GM19397 (cell line): Measurements from ENCODE around the gene TRIM65.

Experiments
- ATAC-seq: cut with Tn5 transposase; IDR thresholded peaks from one replicate; pipeline ENCODE4 v1.9.1; 2021; ENCODE audit warnings: mild to moderate bottlenecking, moderate library complexity; ENCODE audit not compliant: unreplicated experiment

Gene TRIM65, protein sequence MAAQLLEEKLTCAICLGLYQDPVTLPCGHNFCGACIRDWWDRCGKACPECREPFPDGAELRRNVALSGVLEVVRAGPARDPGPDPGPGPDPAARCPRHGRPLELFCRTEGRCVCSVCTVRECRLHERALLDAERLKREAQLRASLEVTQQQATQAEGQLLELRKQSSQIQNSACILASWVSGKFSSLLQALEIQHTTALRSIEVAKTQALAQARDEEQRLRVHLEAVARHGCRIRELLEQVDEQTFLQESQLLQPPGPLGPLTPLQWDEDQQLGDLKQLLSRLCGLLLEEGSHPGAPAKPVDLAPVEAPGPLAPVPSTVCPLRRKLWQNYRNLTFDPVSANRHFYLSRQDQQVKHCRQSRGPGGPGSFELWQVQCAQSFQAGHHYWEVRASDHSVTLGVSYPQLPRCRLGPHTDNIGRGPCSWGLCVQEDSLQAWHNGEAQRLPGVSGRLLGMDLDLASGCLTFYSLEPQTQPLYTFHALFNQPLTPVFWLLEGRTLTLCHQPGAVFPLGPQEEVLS

DNA sequence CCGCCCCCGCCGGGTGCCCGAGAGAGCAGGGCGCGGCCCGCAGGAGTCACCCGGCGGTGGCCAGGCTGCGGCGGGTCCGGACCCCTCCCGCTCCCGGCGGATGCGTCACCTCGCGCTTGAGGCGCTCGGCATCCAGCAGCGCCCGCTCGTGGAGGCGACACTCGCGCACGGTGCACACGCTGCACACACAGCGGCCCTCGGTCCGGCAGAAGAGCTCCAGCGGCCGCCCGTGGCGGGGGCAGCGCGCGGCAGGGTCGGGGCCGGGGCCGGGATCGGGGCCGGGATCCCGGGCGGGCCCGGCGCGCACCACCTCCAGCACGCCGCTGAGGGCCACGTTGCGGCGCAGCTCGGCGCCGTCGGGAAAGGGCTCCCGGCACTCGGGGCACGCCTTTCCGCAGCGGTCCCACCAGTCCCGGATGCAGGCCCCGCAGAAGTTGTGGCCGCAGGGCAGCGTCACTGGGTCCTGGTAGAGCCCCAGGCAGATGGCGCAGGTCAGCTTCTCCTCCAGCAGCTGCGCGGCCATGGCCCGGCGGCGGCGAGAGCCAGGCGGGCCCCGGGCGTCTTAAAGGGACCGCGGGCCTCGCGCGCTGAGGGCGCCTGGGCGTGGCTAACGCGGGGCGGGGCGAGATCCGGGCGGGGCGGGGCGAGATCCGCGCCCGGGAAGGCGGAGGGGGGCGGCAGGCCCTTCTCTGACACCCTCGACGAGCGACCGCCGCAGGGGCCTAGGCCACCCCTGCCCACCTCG lies at the start of gene TRIM65:
Gene TRIM65 (minus strand): TSS at position 537 of the 745 bp plus-strand sequence. CDS start 14 bp downstream, at position 523.
- ATAC-seq: peak; percentile 55

DNA sequence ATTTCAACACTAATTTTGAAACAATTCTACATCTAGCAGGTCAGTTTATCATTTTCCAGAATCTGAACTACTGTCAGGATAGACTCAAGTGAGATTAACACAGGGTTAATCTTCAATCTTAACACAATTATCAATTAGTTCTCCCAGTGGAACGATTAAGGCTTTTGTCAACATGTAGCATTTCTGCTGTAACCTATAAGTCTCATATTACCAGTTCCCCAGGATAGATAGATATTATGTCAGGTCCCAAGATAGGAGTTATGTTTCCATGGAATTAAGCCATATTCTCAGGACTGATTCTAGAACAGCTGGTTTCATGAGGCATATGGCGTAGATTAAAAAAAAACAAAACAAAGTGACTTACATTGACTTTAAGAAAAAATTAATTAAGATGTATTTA lies 48.5 kb upstream of the TRIM65 start:
- ATAC-seq: no peak

DNA sequence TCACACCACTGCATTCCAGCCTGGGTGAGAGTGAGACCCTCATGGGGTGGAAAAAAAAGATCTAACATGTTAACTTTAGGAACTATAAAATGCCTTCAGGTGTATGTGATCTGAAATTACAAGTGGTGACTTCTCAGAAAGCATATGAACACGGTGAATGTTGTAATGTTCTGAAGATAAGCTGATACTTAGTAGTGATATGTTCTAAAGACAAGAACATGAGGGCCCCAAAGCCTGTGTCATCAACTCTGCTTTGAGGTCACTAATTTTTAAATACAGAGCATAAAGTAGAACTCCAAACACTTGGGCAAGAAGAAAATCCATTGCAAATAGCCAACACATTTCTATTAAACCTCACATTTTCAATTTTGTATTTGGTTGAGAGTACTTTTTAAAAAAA lies 46.7 kb upstream of the TRIM65 start:
- no peak for ATAC-seq

DNA sequence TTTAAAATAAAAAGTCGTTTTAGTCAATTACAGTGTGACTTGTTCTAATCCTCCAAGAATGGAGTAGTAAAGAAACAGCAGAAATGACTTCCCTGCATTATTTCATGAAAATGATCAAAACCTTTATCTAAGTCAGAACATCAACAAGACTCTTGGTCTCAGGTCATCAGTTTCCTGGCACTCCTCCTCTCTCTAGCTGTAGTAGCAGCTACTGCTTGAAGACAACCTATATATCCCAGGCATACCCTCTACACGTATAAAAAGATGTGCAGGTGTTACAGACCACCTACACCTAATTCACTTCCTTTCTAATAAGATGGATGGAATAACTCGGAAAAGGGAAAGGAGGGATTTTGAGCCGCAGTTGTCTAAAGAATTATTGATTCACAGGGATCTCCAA lies 45.7 kb upstream of the TRIM65 start:
- no peak for ATAC-seq

DNA sequence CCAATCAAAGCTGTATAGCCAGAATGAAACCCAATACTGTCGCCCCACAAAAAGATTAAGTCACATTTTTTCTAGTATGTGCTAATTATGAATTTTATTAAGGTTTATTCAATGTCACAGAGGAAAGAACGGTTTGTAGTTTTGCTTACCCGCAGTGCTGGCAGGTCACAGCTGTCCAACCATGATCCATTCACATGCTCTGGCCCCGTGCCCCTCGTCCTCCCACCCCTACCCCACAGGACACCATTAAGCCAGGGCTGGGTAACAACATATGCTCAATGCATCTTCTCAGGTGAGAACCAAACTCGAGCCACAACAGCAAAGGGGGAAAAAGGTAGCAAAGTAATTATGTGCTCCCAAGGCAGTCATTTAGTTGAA lies 44.7 kb upstream of the TRIM65 start:
- no peak for ATAC-seq

DNA sequence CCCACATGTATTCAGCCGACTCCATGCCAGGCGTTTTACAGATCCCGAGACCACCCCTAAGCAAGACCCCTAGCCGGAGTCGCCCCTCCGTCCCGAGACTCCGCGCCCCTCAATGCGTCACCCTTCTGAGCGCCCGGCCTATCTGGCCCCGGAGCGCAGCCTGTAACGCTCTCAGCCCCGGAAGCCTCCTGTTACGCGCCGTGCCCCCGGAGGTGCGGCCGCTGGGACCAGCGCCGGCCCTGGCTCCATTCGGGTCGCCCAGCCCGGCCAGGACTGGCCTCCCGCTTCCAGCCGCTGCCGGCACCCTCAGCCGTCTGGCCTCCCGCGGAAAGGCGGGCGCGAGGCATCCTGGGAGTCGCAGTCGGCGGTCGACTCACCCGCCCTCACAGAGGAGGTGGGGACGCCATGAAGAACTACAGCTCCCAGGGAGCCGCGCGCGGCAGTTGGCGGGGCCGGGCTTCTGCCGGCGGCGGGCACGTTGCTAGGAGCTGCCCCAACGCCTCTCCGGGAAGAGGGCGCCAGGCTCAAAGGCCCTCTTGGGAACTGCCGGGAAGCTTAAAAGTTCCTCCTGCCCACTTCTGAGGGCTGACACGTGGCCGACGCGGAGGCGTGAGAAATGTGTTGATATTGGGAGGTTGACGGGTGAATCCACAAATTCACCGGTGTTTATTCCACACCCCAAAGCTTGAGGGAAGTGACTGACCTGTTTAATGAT lies 44.1 kb upstream of the TRIM65 start, which contains the start of gene FBF1:
Gene FBF1 (minus strand): TSS at position 316 of the 715 bp plus-strand sequence. CDS start 2,893 bp downstream, outside the sequence.
- ATAC-seq: peak; percentile 95

DNA sequence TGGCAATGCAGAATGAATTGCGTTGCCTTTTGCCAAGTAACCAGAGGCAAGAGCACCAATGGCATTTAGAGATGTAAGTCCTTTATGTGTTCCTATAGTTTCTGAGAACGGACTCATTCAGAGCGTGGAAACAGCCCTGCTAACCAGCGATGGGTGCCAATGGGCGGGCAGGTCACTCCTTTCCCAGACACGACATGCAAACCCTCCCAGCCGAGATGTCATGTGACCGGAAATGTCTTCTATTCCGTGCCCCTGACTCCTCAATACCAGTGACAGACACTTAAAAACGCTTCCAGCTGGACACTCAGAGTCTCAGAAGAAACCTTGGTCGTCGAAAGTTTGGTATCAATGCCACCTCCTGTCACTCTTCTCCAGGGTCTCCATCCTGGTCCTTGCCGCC lies 40.9 kb upstream of the TRIM65 start:
- ATAC-seq: no peak

DNA sequence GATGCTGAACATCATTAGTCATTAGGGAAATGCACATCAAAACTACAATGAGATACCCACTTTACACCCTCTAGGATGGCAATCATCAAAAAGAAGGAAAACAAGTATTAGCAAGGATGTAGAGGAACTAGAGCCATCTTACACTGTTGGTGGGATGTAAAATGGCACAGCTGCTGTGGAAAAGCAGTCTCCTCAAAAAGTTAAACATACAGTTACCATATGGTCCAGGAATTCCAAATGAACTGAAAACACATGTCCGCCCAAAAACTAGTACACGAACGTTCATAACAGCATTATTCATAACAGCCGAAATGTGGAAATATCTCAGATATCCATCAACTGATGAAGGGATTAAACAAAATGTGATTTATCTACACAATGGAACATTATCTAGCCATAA lies 37.1 kb upstream of the TRIM65 start:
- no peak for ATAC-seq

DNA sequence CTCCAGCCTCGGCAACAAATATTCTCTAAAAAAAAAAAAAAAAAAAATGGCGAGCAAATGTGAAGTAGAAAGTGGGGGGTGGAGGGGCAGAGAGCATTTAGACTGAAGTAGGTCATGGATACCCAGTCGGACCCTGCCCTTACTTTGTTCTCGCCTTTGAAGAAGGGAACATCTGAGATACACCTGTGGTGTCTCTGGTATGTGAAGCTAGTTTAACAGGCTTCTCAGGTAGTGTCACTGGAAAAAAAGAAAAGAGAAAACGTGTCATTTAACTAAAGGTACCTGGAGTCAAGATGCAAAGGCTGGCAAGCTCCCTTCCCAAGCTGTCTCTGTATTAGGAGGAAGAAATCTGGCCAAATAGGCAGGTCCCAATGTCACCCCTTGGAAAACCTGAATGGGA lies 36.1 kb upstream of the TRIM65 start:
- ATAC-seq: no peak

DNA sequence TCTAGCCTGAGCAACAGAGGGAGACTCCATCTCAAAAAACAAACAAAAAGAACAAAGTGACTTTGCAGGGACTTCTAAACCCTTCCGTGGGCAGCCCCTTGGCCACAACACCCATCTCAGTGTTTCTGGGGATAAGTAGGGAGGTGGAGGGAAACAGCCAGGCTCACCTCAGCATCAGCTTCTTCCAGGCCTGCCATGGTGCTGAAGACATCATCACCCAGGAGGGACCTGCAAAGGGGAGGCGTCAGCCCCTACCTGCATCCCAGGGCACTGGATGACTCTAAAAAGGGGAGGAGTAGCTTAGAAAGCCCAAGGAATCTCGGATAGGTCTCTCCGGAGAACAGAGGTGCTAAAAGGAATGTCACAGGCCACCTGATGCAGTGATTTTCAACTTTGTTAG lies 34.3 kb upstream of the TRIM65 start:
- no peak for ATAC-seq

DNA sequence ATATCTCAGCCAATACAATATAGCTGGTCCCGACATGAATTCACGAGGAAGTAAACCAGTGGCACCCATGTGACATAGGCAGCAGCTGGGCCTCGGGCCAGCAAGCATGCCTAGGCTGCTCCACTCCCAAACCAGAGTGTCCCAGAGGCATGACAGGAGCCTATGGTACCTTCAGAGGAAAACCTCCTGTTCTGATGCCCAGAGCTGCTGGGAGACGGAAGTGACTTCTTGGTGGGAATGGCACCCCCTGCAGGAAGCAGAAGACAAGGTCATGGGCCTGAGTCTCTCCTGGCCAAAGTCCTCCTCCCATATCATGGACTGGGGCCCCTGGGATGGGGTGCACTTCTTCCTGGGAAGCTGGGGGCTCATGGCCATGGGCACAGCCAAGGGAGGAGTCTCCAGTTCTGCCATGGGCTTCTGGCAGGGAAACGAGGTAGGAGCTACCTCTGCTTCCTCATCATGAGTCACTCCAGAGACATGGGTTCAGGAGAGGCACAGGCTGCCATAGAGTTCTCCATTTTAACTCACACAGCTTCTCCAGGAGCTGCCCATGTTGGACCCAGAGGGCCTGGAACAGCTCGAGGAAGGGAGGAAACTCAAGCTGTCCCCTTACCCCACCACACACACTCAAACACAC lies 30.7 kb upstream of the TRIM65 start:
- ATAC-seq: no peak

DNA sequence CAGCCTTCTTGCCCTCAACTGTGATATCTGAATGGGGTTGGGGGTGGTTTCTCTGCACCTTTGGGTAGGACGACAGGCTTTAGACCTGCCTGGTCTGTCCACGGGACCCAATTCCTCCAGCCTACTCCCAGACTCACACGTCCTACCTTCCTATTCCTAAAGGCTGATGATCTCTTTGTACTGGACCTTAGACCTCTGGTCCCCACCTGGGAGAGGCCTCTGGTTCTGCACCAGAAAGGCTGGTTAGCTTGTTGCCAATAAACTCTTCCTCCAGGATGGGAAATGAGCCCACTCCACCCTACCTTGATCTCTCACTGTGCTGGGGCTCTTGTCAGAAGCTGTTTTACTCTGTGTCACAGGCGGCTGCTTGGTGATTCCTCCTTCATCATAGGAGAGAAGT lies 29.7 kb upstream of the TRIM65 start:
- ATAC-seq: no peak

DNA sequence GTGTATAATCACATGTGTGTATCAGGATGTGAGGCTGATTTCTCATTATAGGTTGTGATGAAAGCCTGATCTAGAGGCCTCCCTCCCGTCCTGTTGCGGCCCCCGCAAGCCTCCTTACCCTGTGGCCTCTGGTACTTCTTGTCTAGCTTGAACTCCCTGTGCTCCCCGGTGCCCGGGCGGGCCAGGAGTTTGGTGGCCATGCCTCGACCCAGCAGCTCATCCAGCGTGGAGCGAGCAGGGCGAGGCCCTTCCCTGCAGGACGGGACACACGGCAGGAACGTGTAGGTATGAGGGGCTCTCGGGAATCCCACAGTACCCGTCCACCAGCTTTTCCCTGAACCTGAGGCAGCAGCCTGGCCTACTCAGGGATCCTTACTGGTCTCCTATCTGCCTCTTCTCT lies 29.2 kb upstream of the TRIM65 start:
- no peak for ATAC-seq

DNA sequence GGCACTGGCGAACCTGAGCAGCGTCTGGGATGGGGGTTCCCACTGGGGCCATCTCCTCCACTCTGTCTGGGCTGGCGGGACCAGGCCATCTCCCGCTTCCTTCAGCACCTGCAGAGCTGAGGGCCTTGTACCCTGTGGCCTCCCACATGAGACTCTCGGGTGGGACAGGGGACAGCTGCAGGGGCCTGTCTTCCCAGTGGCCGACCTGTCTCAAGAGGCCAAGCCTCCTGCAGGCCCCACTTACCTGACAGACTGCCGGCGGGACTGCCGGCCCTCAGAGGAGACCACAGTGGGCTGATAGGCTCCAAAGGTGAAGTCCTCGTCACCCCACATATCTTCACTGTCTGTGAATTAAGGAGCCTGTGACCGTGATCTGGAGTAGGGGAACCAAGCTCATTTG lies 28.4 kb upstream of the TRIM65 start:
- no peak for ATAC-seq

DNA sequence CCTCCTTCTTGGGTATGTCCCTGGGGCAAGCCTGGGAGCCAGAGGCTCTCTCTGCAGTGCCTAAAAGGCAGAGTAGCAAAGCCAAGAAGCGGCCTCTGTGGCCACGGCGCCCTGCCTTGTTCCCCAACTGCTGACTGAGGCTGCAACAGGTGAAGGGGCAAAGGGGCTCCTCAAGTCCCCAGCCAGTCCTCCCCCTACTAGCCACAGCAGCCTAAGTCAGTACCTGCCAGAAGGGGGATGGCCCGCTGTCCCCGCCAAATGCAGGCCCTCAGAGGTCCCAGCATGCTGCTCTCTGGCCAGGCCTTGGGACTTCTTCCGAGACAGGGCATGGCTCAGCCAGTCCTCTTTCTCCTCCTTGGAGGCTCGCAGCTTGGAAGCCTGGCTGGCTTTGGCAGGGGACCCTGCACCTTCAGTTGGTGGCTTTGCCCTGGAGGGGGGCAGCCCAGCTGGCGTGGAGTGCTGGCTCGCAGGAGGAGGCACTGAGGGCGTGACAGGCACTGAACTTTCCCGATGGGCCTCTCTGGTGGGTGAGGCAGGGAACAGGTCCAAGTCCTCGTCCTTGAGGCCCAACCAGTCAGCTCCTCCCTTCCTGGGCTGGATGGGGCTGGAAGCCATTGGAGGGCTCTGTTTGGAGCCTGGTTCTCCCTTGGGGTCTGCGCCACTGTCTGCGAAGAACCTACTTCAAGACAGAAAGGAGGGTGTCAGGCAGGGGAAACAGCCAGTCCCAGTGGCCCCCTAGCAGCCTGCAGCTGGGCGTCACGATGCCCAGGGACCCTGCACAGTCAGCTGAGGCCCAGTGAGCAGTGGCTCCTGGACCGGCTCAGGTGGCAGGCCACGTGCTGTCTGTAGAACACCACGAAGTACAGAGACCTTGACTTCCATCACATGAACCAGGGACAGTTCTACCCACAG lies 26.5 kb upstream of the TRIM65 start:
- no peak for ATAC-seq

DNA sequence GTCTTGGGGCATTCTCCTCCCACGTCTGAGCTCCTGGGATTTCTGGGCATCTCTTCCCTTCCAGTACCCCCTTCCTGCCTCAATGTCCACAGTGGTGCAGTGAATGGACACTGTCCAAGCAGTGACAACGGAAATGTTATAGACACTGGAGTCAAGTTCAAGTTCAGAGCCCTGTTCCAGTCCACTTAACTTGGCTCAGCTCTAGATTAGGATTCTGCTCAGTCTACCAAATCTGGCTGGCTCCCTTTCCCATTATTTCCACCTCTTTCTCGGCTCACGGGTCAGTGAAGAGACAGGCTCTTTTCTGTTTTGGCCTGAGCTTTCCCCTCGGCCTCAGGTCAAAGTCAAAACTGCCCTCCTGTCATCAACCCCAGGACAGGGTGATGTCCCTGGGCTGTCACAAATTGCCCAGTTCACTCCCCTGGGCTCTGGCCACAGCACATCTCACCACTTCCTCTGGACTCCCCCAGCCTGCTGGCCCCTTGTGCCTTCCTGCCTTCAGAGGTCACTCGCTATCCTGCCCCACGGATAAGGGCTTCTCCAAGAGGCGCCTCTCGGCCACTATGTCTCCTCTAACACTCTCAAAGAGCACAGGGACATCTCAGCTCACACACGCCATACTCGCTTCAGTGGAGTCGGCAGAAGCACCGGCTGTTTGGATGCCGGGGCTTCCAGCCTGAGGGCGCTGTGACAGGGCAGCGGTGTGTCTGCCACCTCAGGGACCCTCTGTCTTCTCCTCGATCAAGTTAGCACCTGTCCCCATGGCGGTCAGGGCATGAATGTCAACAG lies 25.6 kb upstream of the TRIM65 start:
- no peak for ATAC-seq

DNA sequence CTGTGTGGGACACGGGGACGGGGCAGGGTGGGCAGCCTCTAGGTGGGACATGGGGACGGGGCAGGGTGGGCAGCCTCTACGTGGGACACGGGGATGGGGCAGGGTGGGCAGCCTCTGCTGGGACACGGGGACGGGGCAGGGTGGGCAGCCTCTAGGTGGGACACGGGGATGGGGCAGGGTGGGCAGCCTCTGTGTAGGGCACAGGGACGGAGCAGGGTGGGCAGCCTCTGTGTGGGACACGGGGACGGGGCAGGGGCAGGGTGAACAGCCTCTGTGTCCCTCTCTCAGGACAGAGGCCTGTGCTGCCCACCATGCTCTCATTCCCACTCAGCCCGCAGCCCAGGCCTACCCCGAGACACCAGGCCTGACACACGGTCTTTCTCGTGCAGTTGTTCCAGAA lies 24.8 kb upstream of the TRIM65 start:
- ATAC-seq: no peak

DNA sequence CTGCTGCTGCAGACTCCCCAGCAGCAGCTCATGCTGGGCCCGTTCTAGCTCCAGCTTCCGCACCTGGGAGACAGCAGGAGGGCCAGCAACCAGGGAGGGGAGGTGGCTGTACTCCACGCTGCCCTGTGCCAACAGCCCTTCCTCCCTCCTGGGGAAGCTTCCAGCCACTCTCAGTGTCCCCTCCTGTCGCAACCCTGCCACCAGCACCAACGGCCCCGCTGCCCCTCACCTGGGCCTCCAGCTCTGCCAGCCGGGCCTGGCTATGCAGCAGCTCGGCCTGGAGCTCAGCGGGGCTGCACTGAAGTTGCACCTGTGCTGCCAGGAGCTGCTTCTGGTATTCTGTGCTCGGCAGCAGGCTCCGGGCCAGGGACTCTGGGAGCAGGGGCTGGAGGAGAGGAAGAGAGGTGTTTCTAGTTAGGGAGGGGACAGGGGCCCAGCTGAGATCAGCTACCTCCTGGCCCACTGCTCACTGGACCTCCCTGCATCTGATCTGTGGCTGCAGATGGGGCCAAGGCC lies 23.4 kb upstream of the TRIM65 start:
- no peak for ATAC-seq

DNA sequence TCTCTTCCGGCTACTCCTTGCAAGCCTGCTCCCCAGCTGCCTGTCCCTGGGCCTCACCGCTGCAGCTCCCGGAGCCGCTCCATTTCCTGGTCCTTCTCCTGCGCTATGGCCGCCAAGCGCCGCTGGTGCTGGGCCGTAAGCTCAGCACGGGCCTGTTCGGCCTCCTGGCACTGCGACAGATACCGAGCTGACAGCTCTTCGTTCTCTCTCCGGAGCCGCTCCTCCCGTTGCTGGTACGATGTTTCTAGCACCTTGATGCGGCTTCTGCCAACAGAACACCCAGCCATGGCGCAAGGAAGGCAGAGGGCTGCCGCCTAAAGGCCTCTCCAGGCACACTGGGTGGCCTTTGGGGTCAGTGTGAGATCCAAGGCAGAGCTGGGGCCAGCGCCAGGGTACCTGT lies 22.9 kb upstream of the TRIM65 start:
- no peak for ATAC-seq
